Nephron progenitor cell (in vitro differentiated cells): ENCODE results near the gene KIRREL1.

Source experiments
- DNase-seq: peaks from one replicate; pipeline ENCODE4 v3.0.0; 2021
- H3K27ac Mint-ChIP-seq: 2 replicates; pipeline ENCODE4 v1.8.0; 2021; ENCODE audit warnings: mild to moderate bottlenecking, moderate library complexity, mixed read lengths
- H3K27me3 Mint-ChIP-seq: 2 replicates; pipeline ENCODE4 v1.8.0; 2021; ENCODE audit warnings: mild to moderate bottlenecking, low read depth, mixed read lengths; ENCODE audit not compliant: poor library complexity
- H3K36me3 Mint-ChIP-seq: 2 replicates; pipeline ENCODE4 v1.8.0; 2021; ENCODE audit warnings: low read depth, mixed read lengths
- H3K4me1 Mint-ChIP-seq: 2 replicates; pipeline ENCODE4 v1.8.0; 2021; ENCODE audit warnings: mixed read lengths
- H3K4me3 Mint-ChIP-seq: 2 replicates; pipeline ENCODE4 v1.8.0; 2021; ENCODE audit warnings: mild to moderate bottlenecking, moderate library complexity, mixed read lengths
- H3K9me3 Mint-ChIP-seq: 2 replicates; pipeline ENCODE4 v1.8.0; 2021; ENCODE audit warnings: mild to moderate bottlenecking, moderate library complexity, mixed read lengths
- CTCF ChIP-seq: fragments of 200-600 bp; sonication (generic); IDR thresholded peaks from 2 replicates; pipeline ENCODE4 v1.5.0; 2021; ENCODE audit warnings: antibody characterized with exemption

The KIRREL1 gene

GRCh38 chr1:158145173-158145719, 151.8 kb downstream of the KIRREL1 start:
- Mint-ChIP-seq H3K4me1 (peaks cover 22% of the 10 kb centered on the region), H3K27ac (no peak overlapping the region), H3K27me3 (peaks cover 28% of the 10 kb centered on the region), H3K9me3 (peaks cover 26% of the 10 kb centered on the region), H3K4me3 (no peak overlapping the region), H3K36me3 (peaks cover 7% of the 10 kb centered on the region)
- no peak for TF ChIP-seq CTCF
- no peak for DNase-seq

GRCh38 chr1:158146165-158146564, 152.7 kb downstream of the KIRREL1 start:
- TF ChIP-seq CTCF = no peak
- Mint-ChIP-seq H3K36me3 (peaks cover 14% of the 10 kb centered on the region), H3K4me3 (no peak overlapping the region), H3K27me3 (peaks cover 28% of the 10 kb centered on the region), H3K27ac (no peak overlapping the region), H3K4me1 (peaks cover 24% of the 10 kb centered on the region), H3K9me3 (peaks cover 34% of the 10 kb centered on the region)
- no peak for DNase-seq

GRCh38 chr1:158146739-158147138, 153.3 kb downstream of the KIRREL1 start:
- no peak for TF ChIP-seq CTCF
- Mint-ChIP-seq H3K9me3 (peaks cover 34% of the 10 kb centered on the region), H3K27me3 (peaks cover 26% of the 10 kb centered on the region), H3K4me3 (no peak overlapping the region), H3K27ac (no peak overlapping the region), H3K36me3 (peaks cover 14% of the 10 kb centered on the region), H3K4me1 (peaks cover 24% of the 10 kb centered on the region)
- DNase-seq = no peak

GRCh38 chr1:158147401-158147800, 154.0 kb downstream of the KIRREL1 start:
- Mint-ChIP-seq H3K27me3 (peaks cover 22% of the 10 kb centered on the region), H3K4me3 (no peak overlapping the region), H3K9me3 (peaks cover 34% of the 10 kb centered on the region), H3K27ac (no peak overlapping the region), H3K4me1 (peaks cover 24% of the 10 kb centered on the region), H3K36me3 (peaks cover 14% of the 10 kb centered on the region)
- no peak for DNase-seq
- no peak for TF ChIP-seq CTCF

GRCh38 chr1:158147869-158148268, 154.4 kb downstream of the KIRREL1 start:
- DNase-seq = no peak
- Mint-ChIP-seq H3K27me3 (peaks cover 19% of the 10 kb centered on the region), H3K4me3 (no peak overlapping the region), H3K36me3 (peaks cover 14% of the 10 kb centered on the region), H3K27ac (no peak overlapping the region), H3K4me1 (peaks cover 24% of the 10 kb centered on the region), H3K9me3 (peaks cover 34% of the 10 kb centered on the region)
- TF ChIP-seq CTCF = no peak

GRCh38 chr1:158148468-158148867, 155.0 kb downstream of the KIRREL1 start:
- peaks cover 34% of the 10 kb centered on the region for H3K9me3 Mint-ChIP-seq
- peaks cover 21% of the 10 kb centered on the region for H3K27me3 Mint-ChIP-seq
- no peak overlapping the region for H3K27ac Mint-ChIP-seq
- H3K4me3 Mint-ChIP-seq = peak overlapping the region; percentile 76
- peaks cover 14% of the 10 kb centered on the region for H3K36me3 Mint-ChIP-seq
- peaks cover 24% of the 10 kb centered on the region for H3K4me1 Mint-ChIP-seq
- TF ChIP-seq CTCF = no peak
- DNase-seq = no peak
